Activated CD8-positive, alpha-beta T cell treated with anti-CD3 and anti-CD28 coated beads for 36 hours (primary cell): Measurements from ENCODE around the gene TBC1D22A. TPM values are rescaled to one million over a fixed set of nuclear protein-coding genes. Genes with fewer than 3 reads are reported as not detected.

Experiments used
- ATAC-seq: fragments of 200-7000 bp; cut with Tn5 transposase; one replicate; pipeline ENCODE4 v1.10.0; 2021; ENCODE audit warnings: mild to moderate bottlenecking, moderate library complexity
- CTCF ChIA-PET: fragments of 350-600 bp; sonication (Branson Sonifier 250); formaldehyde crosslinking; loops from one replicate; lab custom pipeline; 2021; ENCODE audit warnings: antibody characterized with exemption; lab: Charles Lee
- POLR2A ChIA-PET: fragments of 350-600 bp; sonication (Branson Sonifier 250); formaldehyde crosslinking; loops from one replicate; lab custom pipeline; 2021; ENCODE audit warnings: antibody characterized with exemption; lab: Charles Lee
- DNase-seq: peaks from one replicate; pipeline ENCODE4 v3.0.0-alpha.2; 2020
- H3K27ac Mint-ChIP-seq: one replicate; pipeline ENCODE4 v1.8.0; 2021; ENCODE audit warnings: mild to moderate bottlenecking, mixed read lengths
- H3K27me3 Mint-ChIP-seq: one replicate; pipeline ENCODE4 v1.8.0; 2021; ENCODE audit warnings: mixed read lengths
- H3K36me3 Mint-ChIP-seq: one replicate; pipeline ENCODE4 v1.8.0; 2021; ENCODE audit warnings: low read depth, mixed read lengths
- H3K4me1 Mint-ChIP-seq: one replicate; pipeline ENCODE4 v1.8.0; 2021; ENCODE audit warnings: low read depth, mixed read lengths
- H3K4me3 Mint-ChIP-seq: one replicate; pipeline ENCODE4 v1.8.0; 2021; ENCODE audit warnings: mild to moderate bottlenecking, moderate library complexity, mixed read lengths
- H3K9me3 Mint-ChIP-seq: one replicate; pipeline ENCODE4 v1.8.0; 2021; ENCODE audit warnings: mixed read lengths
- CTCF ChIP-seq: fragments of 200-600 bp; IDR thresholded peaks from one replicate; pipeline ENCODE4 v1.8.0; 2022; ENCODE audit warnings: antibody characterized with exemption, mild to moderate bottlenecking
- intact Hi-C: fragments of 100-400 bp; cut with micrococcal nuclease; formaldehyde crosslinking; loops from one replicate; pipeline ENCODE4 v1.10.0; 2022
- total RNA-seq, 2 experiments: library from RNA; stranded (reverse); gene quantifications; one replicate each; pipeline ENCODE4 v1.2.3, GENCODE V29; 2021

Gene TBC1D22A
- total RNA-seq, 2 experiments from 2014 or later = 41.0 to 42.8 TPM

DNA sequence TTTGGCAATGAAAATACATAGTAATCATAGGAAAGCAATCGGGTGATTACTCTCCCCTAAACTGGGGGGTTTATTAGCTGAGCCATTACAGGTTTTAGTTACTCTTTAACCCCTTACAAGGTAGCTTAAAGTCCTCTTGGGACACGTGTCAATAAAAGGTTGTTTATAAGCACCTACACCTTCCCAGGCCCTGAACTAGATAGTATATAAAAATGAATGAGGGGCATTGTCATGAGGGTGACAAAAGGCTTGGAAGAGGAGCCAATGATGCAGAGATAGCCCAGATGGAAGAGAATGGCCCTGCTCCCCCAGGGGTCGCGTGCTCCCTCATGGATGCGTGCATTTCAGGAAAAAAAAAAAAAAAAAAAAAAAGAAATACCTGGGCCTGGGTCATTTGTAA, 276.9 kb downstream of the TBC1D22A start:
- Mint-ChIP-seq H3K27me3 (no peaks in the 10 kb centered on the region), H3K4me1 (peaks cover 17% of the 10 kb centered on the region), H3K27ac (no peak overlapping the region), H3K9me3 (no peaks in the 10 kb centered on the region), H3K4me3 (no peak overlapping the region), H3K36me3 (peaks cover 3% of the 10 kb centered on the region)
- DNase-seq (no peak), ATAC-seq (no peak)
- intact Hi-C loops = no loop called here
- POLR2A ChIA-PET = interaction anchor here (0.7 kb wide), 1 partner anchor 40 kb away, joined by 3 read pairs; no protein-coding TSS in a partner anchor
- CTCF ChIA-PET = no interaction called here
- no peak for TF ChIP-seq CTCF

DNA sequence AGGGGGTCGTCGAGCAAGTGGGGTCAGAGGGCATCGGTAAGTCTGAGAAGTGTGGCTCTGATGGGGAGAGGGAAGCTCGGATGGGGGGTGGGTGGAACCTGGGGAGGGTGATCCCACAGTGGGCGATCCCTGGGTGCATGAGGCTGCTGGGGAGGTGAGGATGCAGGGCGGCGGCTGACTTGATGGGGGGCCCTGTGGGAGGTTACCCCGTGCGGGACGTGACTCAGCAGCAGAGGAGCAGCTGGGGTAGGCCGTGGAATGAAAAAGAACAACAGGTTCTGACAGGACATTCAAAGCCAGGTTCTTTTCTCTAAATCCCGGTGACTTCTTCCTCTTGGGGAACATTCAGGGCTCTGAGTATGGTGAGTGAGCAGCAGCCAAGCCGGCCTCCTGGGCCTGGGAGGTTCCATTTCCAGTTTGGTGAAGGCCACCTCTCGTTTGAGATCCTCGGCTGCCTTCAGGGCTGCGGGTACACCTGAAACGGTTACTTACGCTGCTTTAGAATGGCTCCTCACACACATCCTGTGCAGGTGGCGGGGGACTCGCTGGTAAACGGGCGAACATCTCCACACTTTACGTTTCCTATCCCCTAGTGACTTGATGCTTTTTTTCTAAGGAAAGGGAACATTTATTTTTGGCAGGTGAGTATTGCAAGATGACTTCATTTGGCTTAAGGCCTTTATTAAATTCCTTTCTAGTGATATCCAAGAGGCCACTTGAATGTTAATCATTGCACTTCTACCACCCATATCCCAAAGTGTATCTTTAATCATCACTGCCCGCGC, 278.2 kb downstream of the TBC1D22A start:
- intact Hi-C loops = no loop called here
- Mint-ChIP-seq H3K27me3 (no peaks in the 10 kb centered on the region), H3K36me3 (peaks cover 3% of the 10 kb centered on the region), H3K9me3 (no peaks in the 10 kb centered on the region), H3K27ac (no peak overlapping the region), H3K4me3 (no peak overlapping the region), H3K4me1 (peaks cover 25% of the 10 kb centered on the region)
- ATAC-seq = no peak
- ChIA-PET CTCF (no interaction called here), POLR2A (no interaction called here)
- no peak for TF ChIP-seq CTCF
- no peak for DNase-seq

GRCh38 chr22:47041271-47042115, 279.0 kb downstream of the TBC1D22A start:
- ATAC-seq = no peak
- Mint-ChIP-seq H3K9me3 (no peaks in the 10 kb centered on the region), H3K4me3 (no peak overlapping the region), H3K36me3 (peaks cover 3% of the 10 kb centered on the region), H3K27me3 (no peaks in the 10 kb centered on the region), H3K4me1 (peaks cover 25% of the 10 kb centered on the region), H3K27ac (no peak overlapping the region)
- TF ChIP-seq CTCF = no peak
- no peak for DNase-seq
- CTCF ChIA-PET = no interaction called here
- intact Hi-C loops = no loop called here
- POLR2A ChIA-PET = no interaction called here

GRCh38 chr22:47042116-47042825, 279.8 kb downstream of the TBC1D22A start:
- Mint-ChIP-seq H3K4me1 (peaks cover 28% of the 10 kb centered on the region), H3K27me3 (no peaks in the 10 kb centered on the region), H3K9me3 (no peaks in the 10 kb centered on the region), H3K36me3 (peaks cover 3% of the 10 kb centered on the region), H3K4me3 (no peak overlapping the region), H3K27ac (no peak overlapping the region)
- ChIA-PET CTCF (no interaction called here), POLR2A (no interaction called here)
- ATAC-seq = no peak
- TF ChIP-seq CTCF = no peak
- intact Hi-C loops = no loop called here
- DNase-seq = no peak
